Muscle layer of duodenum (tissue), 2 donors: ENCODE results near the gene NEMP2.

Experiments used
- H3K27ac ChIP-seq: one replicate; pipeline ENCODE4 v1.7.0; 2013; ENCODE audit warnings: mild to moderate bottlenecking, low read length
- H3K27me3 ChIP-seq: one replicate; pipeline ENCODE4 v1.7.0; 2013; ENCODE audit warnings: low read depth, mild to moderate bottlenecking, control low read depth, low read length
- H3K36me3 ChIP-seq, 2 donors: one replicate each; pipeline ENCODE4 v1.7.0; 2013; ENCODE audit warnings: low read length in 2 of 2, control low read depth in 1 of 2, mild to moderate bottlenecking in 1 of 2; ENCODE audit not compliant: insufficient read depth in 2 of 2, control insufficient read depth in 1 of 2
- H3K4me1 ChIP-seq, 2 donors: one replicate each; pipeline ENCODE4 v1.7.0; 2013; ENCODE audit warnings: low read length in 2 of 2, mild to moderate bottlenecking in 2 of 2, control low read depth in 1 of 2, moderate library complexity in 1 of 2; ENCODE audit not compliant: insufficient read depth in 2 of 2, control insufficient read depth in 1 of 2
- H3K4me3 ChIP-seq, 2 donors: one replicate each; pipeline ENCODE4 v1.7.0; 2013; ENCODE audit warnings: low read length in 2 of 2, low read depth in 1 of 2, mild to moderate bottlenecking in 1 of 2
- H3K9me3 ChIP-seq, 2 donors: one replicate each; pipeline ENCODE4 v1.7.0; 2013; ENCODE audit warnings: low read length in 2 of 2, control low read depth in 1 of 2, mild to moderate bottlenecking in 1 of 2; ENCODE audit not compliant: control insufficient read depth in 1 of 2
- donor health status: healthy.

NEMP2 gene

GRCh38 chr2:190466819-190467446 is 67.6 kb downstream of the NEMP2 start:
- Histone ChIP-seq H3K4me3 (no peak overlapping the region), H3K27me3 (no peaks in the 10 kb centered on the region), H3K36me3 (no peaks in the 10 kb centered on the region), H3K9me3 (no peaks in the 10 kb centered on the region), H3K27ac (peak overlapping the region; percentile 70), H3K4me1 (peaks cover 4 to 29% of the 10 kb centered on the region in 2 donors)

GRCh38 chr2:190465060-190465459 is 69.5 kb downstream of the NEMP2 start:
- Histone ChIP-seq H3K36me3 (no peaks in the 10 kb centered on the region), H3K4me3 (no peak overlapping the region), H3K27ac (no peak overlapping the region), H3K4me1 (peaks cover 4 to 23% of the 10 kb centered on the region in 2 donors), H3K9me3 (no peaks in the 10 kb centered on the region), H3K27me3 (no peaks in the 10 kb centered on the region)

- H3K27me3 ChIP-seq = no peaks in the 10 kb centered on the region
- H3K36me3 ChIP-seq = no peaks in the 10 kb centered on the region
- H3K4me1 ChIP-seq = peaks cover 0 to 6% of the 10 kb centered on the region in 2 donors
- no peak overlapping the region for H3K27ac ChIP-seq
- no peak overlapping the region for H3K4me3 ChIP-seq
- no peaks in the 10 kb centered on the region for H3K9me3 ChIP-seq
Measured at GRCh38 chr2:190462611-190463010, 71.9 kb downstream of the NEMP2 start.

- no peaks in the 10 kb centered on the region for H3K9me3 ChIP-seq
- no peaks in the 10 kb centered on the region for H3K27me3 ChIP-seq
- H3K36me3 ChIP-seq = no peaks in the 10 kb centered on the region
- no peak overlapping the region for H3K4me3 ChIP-seq
- no peak overlapping the region for H3K27ac ChIP-seq
- H3K4me1 ChIP-seq = peaks cover 0 to 2% of the 10 kb centered on the region in 2 donors
Measured at GRCh38 chr2:190462181-190462580, 72.3 kb downstream of the NEMP2 start.

- Histone ChIP-seq H3K4me1 (no peaks in the 10 kb centered on the region), H3K4me3 (no peak overlapping the region), H3K36me3 (no peaks in the 10 kb centered on the region), H3K27me3 (no peaks in the 10 kb centered on the region), H3K27ac (no peak overlapping the region), H3K9me3 (no peaks in the 10 kb centered on the region)
Measured at GRCh38 chr2:190460487-190460886, 74.0 kb downstream of the NEMP2 start.

- Histone ChIP-seq H3K4me3 (no peak overlapping the region), H3K36me3 (no peaks in the 10 kb centered on the region), H3K27ac (no peak overlapping the region), H3K9me3 (no peaks in the 10 kb centered on the region), H3K4me1 (no peaks in the 10 kb centered on the region), H3K27me3 (no peaks in the 10 kb centered on the region)
Measured at GRCh38 chr2:190459881-190460280, 74.6 kb downstream of the NEMP2 start.

DNA sequence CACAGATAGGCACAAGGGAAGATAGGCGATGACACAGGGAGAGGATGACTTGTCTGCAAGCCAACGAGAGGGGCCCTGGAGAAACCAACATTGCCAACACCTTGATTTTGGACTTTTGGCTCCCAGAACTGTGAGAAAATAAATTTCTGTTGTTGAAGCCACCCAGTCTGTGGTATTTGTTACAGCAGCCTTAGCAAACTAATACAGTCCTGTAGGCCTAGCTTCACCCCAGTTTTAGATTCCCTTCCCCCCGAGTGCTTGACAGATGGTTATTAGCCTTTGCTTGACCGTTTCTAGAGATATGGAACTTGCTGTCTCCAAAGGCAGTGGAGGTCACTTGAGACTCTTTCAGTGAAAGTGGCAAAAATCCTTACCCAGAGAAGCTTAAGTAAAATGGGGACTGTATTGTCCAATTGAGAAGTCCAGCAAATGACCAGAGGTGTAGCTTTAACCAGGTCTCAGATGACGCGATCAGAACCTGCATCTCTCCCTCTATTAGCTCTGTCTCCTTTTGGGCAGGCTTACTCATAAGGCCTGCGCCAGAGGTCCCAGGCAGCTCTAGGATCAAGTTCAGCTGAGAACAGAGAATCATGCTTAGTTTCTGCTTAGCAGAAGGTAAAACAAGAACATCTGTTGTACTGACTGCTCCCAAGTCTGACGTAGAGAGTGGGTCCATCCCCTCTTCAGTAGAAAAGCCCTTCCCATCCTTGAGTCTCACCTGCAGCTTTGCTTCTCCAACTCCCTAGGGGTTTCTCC is 76.0 kb downstream of the NEMP2 start:
- no peak overlapping the region for H3K4me3 ChIP-seq
- no peaks in the 10 kb centered on the region for H3K9me3 ChIP-seq
- H3K4me1 ChIP-seq = no peaks in the 10 kb centered on the region
- no peaks in the 10 kb centered on the region for H3K27me3 ChIP-seq
- H3K36me3 ChIP-seq = peaks cover 0 to 4% of the 10 kb centered on the region in 2 donors
- no peak overlapping the region for H3K27ac ChIP-seq

- H3K4me1 ChIP-seq = no peaks in the 10 kb centered on the region
- no peak overlapping the region for H3K4me3 ChIP-seq
- H3K36me3 ChIP-seq = peaks cover 0 to 8% of the 10 kb centered on the region in 2 donors
- no peaks in the 10 kb centered on the region for H3K27me3 ChIP-seq
- no peak overlapping the region for H3K27ac ChIP-seq
- H3K9me3 ChIP-seq = no peaks in the 10 kb centered on the region
Measured at GRCh38 chr2:190457256-190457655, 77.3 kb downstream of the NEMP2 start.

DNA sequence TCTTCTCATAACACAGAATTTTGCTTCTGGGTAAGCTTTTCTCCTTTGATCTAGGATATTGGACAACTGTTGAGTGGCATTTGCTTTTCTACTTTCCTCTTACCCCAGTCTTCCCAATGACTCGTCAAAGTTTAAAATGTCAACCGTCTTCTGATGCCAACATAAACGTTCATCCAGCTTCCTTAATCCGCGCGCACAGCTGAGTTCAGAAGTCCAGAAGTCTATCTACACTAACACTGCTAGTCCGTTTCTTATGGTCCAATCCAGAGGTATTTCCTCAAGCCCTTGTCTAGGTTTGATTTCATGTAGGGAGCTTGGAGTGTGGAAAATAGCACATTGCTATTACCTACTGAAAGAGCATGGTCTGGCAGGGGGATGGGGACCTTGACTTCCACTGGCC is 77.7 kb downstream of the NEMP2 start:
- Histone ChIP-seq H3K4me3 (no peak overlapping the region), H3K4me1 (no peaks in the 10 kb centered on the region), H3K36me3 (peaks cover 0 to 8% of the 10 kb centered on the region in 2 donors), H3K27ac (no peak overlapping the region), H3K9me3 (no peaks in the 10 kb centered on the region), H3K27me3 (no peaks in the 10 kb centered on the region)

- H3K27me3 ChIP-seq = no peaks in the 10 kb centered on the region
- no peak overlapping the region for H3K4me3 ChIP-seq
- H3K4me1 ChIP-seq = no peaks in the 10 kb centered on the region
- no peaks in the 10 kb centered on the region for H3K9me3 ChIP-seq
- peaks cover 0 to 8% of the 10 kb centered on the region in 2 donors for H3K36me3 ChIP-seq
- H3K27ac ChIP-seq = no peak overlapping the region
Measured at GRCh38 chr2:190455358-190456095, 79.0 kb downstream of the NEMP2 start.

DNA sequence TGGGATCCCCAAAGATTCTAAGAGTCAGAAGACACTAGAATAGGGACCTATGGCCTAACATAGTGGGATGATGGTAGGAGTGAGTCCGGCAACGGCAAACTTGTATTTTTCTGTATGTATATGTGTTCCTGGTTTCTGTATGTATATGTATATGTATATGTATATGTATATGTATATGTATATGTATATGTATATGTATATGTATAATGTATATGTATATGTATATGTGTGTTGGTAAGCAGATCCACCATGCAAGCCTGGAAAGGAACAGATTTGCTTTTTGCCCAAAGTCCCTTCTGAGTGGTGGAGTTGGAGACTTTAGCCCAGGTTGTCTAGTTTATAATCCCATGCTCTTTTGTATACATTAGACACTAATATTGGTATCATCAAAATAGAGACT is 79.7 kb downstream of the NEMP2 start:
- Histone ChIP-seq H3K4me1 (no peaks in the 10 kb centered on the region), H3K27ac (no peak overlapping the region), H3K4me3 (no peak overlapping the region), H3K27me3 (no peaks in the 10 kb centered on the region), H3K36me3 (peaks cover 0 to 8% of the 10 kb centered on the region in 2 donors), H3K9me3 (no peaks in the 10 kb centered on the region)
